AG10803 (cell line): ENCODE measurements around the gene USP17L29.
"Not testable (repeated sequence)": the region's sequence is repeated elsewhere in the genome, so short reads cannot be mapped to it uniquely, and the experiment has no call there.

Experiments
- DNase-seq: peaks from one replicate; pipeline ENCODE4 v3.0.0; 2010; ENCODE audit warnings: low read depth
- H3K4me3 ChIP-seq: 2 replicates; pipeline ENCODE4 v1.5.1; 2011; ENCODE audit warnings: mild to moderate bottlenecking, low read length, control low read depth
- TF ChIP-seq, protein P1 (sequence below): conservative IDR thresholded peaks from 2 replicates; pipeline ENCODE4 v1.5.1; 2011; ENCODE audit warnings: mild to moderate bottlenecking, low read length, control low read depth, inconsistent platforms

The USP17L29 gene, protein sequence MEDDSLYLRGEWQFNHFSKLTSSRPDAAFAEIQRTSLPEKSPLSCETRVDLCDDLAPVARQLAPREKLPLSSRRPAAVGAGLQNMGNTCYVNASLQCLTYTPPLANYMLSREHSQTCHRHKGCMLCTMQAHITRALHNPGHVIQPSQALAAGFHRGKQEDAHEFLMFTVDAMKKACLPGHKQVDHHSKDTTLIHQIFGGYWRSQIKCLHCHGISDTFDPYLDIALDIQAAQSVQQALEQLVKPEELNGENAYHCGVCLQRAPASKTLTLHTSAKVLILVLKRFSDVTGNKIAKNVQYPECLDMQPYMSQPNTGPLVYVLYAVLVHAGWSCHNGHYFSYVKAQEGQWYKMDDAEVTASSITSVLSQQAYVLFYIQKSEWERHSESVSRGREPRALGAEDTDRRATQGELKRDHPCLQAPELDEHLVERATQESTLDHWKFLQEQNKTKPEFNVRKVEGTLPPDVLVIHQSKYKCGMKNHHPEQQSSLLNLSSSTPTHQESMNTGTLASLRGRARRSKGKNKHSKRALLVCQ

DNA sequence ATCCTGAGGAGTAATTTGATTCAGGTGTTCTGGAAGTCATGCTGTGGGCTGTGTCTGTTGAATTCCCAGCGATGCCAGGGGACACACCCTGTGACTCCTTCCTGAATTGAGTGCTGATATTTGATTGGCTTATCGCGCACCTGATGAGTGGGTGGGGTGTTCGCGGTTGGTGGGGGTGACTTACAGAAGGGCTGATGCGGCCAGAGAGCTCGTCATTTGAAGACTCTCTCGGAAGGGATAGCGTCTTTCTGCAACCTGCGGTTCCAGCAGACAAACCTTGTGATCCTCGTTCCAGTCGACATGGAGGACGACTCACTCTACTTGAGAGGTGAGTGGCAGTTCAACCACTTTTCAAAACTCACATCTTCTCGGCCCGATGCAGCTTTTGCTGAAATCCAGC, at the start of gene USP17L29:
USP17L29 (plus strand) TSS at position 301 of the 400 bp plus-strand sequence; CDS start at position 301, 0 bp downstream.
- DNase-seq, H3K4me3 ChIP-seq: not testable (repeated sequence)

DNA sequence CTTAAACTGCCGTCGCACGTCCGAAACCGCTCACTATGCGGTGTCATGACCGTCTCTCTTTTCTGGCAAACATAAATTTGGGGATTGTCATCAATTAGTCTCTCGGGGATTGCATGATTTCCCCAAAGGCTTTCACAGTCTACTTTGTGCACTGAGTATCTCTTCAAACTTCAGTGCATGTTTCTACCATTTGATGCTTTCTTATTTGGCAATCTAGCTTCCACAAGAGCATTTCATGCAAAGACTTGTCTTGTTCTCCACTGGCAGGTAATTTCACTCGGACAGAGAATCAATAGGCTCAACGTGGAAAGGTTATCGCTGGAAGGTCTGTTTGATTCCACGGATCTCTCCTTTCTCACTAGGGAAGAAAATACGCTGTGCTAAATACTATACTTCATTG, 29.2 kb upstream of the USP17L29 start:
- not testable (repeated sequence) for DNase-seq, H3K4me3 ChIP-seq

DNA sequence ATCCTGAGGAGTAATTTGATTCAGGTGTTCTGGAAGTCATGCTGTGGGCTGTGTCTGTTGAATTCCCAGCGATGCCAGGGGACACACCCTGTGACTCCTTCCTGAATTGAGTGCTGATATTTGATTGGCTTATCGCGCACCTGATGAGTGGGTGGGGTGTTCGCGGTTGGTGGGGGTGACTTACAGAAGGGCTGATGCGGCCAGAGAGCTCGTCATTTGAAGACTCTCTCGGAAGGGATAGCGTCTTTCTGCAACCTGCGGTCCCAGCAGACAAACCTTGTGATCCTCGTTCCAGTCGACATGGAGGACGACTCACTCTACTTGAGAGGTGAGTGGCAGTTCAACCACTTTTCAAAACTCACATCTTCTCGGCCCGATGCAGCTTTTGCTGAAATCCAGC, 28.6 kb upstream of the USP17L29 start, which contains the start of gene USP17L24:
USP17L24 (plus strand) TSS at position 301 of the 400 bp plus-strand sequence; CDS start at position 301, 0 bp downstream.
- not testable (repeated sequence) for H3K4me3 ChIP-seq, DNase-seq

DNA sequence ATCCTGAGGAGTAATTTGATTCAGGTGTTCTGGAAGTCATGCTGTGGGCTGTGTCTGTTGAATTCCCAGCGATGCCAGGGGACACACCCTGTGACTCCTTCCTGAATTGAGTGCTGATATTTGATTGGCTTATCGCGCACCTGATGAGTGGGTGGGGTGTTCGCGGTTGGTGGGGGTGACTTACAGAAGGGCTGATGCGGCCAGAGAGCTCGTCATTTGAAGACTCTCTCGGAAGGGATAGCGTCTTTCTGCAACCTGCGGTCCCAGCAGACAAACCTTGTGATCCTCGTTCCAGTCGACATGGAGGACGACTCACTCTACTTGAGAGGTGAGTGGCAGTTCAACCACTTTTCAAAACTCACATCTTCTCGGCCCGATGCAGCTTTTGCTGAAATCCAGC, 23.8 kb upstream of the USP17L29 start, which contains the start of gene USP17L25:
USP17L25 (plus strand) TSS at position 301 of the 400 bp plus-strand sequence; CDS start at position 301, 0 bp downstream.
- not testable (repeated sequence) for H3K4me3 ChIP-seq, DNase-seq

DNA sequence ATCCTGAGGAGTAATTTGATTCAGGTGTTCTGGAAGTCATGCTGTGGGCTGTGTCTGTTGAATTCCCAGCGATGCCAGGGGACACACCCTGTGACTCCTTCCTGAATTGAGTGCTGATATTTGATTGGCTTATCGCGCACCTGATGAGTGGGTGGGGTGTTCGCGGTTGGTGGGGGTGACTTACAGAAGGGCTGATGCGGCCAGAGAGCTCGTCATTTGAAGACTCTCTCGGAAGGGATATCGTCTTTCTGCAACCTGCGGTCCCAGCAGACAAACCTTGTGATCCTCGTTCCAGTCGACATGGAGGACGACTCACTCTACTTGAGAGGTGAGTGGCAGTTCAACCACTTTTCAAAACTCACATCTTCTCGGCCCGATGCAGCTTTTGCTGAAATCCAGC, 19.1 kb upstream of the USP17L29 start, which contains the start of gene USP17L26:
USP17L26 (plus strand) TSS at position 301 of the 400 bp plus-strand sequence; CDS start at position 301, 0 bp downstream.
- DNase-seq, H3K4me3 ChIP-seq: not testable (repeated sequence)

DNA sequence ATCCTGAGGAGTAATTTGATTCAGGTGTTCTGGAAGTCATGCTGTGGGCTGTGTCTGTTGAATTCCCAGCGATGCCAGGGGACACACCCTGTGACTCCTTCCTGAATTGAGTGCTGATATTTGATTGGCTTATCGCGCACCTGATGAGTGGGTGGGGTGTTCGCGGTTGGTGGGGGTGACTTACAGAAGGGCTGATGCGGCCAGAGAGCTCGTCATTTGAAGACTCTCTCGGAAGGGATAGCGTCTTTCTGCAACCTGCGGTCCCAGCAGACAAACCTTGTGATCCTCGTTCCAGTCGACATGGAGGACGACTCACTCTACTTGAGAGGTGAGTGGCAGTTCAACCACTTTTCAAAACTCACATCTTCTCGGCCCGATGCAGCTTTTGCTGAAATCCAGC, 14.3 kb upstream of the USP17L29 start, which contains the start of gene USP17L5:
USP17L5 (plus strand) TSS at position 301 of the 400 bp plus-strand sequence; CDS start at position 301, 0 bp downstream.
- not testable (repeated sequence) for H3K4me3 ChIP-seq, DNase-seq

DNA sequence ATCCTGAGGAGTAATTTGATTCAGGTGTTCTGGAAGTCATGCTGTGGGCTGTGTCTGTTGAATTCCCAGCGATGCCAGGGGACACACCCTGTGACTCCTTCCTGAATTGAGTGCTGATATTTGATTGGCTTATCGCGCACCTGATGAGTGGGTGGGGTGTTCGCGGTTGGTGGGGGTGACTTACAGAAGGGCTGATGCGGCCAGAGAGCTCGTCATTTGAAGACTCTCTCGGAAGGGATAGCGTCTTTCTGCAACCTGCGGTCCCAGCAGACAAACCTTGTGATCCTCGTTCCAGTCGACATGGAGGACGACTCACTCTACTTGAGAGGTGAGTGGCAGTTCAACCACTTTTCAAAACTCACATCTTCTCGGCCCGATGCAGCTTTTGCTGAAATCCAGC, 9.6 kb upstream of the USP17L29 start, which contains the start of gene USP17L27:
USP17L27 (plus strand) TSS at position 301 of the 400 bp plus-strand sequence; CDS start at position 301, 0 bp downstream.
- H3K4me3 ChIP-seq, DNase-seq: not testable (repeated sequence)

DNA sequence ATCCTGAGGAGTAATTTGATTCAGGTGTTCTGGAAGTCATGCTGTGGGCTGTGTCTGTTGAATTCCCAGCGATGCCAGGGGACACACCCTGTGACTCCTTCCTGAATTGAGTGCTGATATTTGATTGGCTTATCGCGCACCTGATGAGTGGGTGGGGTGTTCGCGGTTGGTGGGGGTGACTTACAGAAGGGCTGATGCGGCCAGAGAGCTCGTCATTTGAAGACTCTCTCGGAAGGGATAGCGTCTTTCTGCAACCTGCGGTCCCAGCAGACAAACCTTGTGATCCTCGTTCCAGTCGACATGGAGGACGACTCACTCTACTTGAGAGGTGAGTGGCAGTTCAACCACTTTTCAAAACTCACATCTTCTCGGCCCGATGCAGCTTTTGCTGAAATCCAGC, 4.8 kb upstream of the USP17L29 start, which contains the start of gene USP17L28:
USP17L28 (plus strand) TSS at position 301 of the 400 bp plus-strand sequence; CDS start at position 301, 0 bp downstream.
- not testable (repeated sequence) for DNase-seq, H3K4me3 ChIP-seq

DNA sequence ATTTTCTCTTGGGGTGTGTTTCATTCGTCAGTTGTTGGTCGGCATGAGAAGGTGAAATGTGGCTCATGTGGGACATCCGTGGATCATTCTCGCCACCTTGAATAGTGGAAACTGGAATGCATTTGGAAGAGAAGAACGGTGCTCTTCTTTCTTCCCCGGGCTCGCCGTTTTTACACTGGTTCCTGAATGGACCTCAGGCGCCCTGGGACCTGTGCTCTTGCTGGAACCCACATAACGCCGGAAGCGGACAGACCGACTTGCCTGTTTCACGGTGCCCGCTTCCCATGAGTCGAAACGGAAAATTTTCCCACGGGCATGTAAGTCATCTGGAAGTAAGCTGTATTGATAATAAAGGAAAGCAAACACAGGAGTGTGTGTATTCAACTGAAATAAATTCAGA, 2.6 kb upstream of the USP17L29 start:
- not testable (repeated sequence) for DNase-seq, H3K4me3 ChIP-seq

DNA sequence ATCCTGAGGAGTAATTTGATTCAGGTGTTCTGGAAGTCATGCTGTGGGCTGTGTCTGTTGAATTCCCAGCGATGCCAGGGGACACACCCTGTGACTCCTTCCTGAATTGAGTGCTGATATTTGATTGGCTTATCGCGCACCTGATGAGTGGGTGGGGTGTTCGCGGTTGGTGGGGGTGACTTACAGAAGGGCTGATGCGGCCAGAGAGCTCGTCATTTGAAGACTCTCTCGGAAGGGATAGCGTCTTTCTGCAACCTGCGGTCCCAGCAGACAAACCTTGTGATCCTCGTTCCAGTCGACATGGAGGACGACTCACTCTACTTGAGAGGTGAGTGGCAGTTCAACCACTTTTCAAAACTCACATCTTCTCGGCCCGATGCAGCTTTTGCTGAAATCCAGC, 9.4 kb downstream of the USP17L29 start, which contains the start of gene USP17L30:
USP17L30 (plus strand) TSS at position 301 of the 400 bp plus-strand sequence; CDS start at position 301, 0 bp downstream.
- H3K4me3 ChIP-seq, DNase-seq: not testable (repeated sequence)

DNA sequence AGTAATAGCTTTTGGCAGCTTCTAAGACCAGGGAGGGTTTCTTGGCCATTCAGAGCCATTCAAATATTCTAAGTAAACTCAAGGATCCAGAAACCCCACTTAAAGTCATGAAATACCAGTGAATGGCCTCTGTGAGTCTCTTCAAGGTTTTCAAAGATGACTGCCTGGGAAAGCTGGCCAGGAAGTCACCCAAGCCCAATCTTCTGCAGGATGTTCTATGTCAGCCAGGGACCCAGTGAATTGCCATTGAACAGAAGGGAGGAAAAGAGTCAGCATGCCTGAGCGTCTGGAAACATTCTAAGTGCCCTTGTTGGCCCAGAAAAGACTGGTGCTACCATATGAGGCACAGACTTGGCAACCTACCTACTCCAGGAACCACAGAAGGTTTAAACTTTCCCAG, 26.4 kb downstream of the USP17L29 start:
- DNase-seq, H3K4me3 ChIP-seq: not testable (repeated sequence)

DNA sequence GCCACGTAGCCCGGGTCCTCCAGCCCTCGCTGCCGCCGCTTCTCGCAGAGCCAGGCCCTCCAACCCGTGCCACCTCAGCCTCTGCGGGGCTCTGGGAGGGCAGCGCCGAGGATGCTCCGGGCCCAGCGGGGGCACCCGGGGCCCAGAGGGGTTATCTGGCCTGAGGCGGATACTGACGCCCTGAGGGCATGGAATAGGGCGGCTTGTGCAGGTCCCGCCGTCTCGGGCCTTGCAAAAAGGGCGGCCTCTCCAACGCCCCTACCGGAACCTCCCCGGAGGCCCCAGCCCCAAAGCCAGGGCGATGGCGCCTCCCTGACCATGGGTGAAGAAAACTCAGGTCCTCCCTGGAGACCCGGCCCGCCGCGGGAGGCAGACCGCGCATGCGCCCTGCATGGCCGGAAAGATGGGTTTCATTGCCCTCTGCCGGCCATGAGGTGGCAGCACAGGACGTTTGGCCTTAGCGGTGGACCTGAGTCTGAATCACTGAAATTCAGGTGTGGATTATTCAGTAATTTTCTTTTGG, 27.6 kb downstream of the USP17L29 start:
- not testable (repeated sequence) for DNase-seq
- TF ChIP-seq, protein P1, sequence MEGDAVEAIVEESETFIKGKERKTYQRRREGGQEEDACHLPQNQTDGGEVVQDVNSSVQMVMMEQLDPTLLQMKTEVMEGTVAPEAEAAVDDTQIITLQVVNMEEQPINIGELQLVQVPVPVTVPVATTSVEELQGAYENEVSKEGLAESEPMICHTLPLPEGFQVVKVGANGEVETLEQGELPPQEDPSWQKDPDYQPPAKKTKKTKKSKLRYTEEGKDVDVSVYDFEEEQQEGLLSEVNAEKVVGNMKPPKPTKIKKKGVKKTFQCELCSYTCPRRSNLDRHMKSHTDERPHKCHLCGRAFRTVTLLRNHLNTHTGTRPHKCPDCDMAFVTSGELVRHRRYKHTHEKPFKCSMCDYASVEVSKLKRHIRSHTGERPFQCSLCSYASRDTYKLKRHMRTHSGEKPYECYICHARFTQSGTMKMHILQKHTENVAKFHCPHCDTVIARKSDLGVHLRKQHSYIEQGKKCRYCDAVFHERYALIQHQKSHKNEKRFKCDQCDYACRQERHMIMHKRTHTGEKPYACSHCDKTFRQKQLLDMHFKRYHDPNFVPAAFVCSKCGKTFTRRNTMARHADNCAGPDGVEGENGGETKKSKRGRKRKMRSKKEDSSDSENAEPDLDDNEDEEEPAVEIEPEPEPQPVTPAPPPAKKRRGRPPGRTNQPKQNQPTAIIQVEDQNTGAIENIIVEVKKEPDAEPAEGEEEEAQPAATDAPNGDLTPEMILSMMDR = peak; percentile 28
- H3K4me3 ChIP-seq = peak overlapping the region; percentile 44

DNA sequence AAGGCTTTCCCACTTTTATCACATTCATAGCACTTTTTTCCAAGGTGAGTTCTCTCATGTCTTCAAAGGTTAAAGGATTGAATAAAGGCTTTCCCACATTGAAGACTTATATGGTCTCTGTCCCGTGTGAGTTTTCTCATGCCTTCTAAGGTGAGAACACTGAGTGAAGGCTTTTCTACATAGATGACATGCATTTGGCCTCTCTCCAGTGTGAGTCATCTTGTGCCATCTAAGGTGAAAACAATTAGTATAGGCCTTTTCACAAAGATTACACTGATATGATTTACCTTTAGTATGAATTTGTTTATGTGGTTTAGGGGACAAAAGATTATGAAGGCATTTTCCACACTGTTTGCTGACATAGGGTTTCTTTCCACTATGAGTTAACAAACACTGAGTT, 30.7 kb downstream of the USP17L29 start:
- no peak for DNase-seq
- no peak overlapping the region for H3K4me3 ChIP-seq
- TF ChIP-seq, protein P1 = no peak

DNA sequence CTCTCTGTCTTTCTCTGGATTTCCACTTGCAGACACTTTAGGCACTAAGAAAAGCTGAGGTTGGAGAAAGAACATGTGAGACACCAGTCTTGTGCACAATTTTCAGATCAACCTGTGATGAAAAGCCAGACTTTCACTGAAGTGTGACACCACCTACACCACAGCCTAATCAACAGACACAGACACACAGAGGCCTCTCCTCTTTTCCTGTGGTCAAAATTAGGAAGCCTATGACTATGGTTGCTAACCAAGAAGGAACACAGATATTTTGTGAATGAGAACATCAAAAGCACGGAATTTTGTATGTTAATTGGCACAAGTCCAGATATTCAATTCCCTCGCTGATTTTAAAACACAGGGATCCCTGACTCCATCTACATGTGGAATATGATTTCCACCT, 35.6 kb downstream of the USP17L29 start:
- not testable (repeated sequence) for DNase-seq, H3K4me3 ChIP-seq
